ENCODE measurements around the gene KCNMA1.

DNA sequence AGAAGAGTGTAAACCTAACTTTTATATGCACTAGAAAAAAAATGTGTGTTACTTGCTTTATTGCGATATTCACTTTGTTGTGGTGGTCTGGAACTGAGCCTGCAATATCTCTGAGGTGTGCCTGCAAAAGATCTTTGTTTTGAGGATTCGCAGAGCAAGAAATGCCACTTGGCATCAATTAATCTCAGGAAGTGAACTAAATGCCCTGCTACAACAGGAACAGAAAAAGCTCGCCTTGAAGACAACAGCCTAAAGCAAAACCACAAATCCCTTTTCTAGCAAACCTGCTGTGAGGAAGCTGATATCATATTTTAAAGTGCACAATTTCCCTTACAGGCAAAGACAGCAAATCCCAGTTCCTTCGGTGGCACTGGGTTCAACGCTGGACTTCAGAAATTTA, 675.8 kb downstream of the KCNMA1 start:
- TF ChIP-seq, protein P1, sequence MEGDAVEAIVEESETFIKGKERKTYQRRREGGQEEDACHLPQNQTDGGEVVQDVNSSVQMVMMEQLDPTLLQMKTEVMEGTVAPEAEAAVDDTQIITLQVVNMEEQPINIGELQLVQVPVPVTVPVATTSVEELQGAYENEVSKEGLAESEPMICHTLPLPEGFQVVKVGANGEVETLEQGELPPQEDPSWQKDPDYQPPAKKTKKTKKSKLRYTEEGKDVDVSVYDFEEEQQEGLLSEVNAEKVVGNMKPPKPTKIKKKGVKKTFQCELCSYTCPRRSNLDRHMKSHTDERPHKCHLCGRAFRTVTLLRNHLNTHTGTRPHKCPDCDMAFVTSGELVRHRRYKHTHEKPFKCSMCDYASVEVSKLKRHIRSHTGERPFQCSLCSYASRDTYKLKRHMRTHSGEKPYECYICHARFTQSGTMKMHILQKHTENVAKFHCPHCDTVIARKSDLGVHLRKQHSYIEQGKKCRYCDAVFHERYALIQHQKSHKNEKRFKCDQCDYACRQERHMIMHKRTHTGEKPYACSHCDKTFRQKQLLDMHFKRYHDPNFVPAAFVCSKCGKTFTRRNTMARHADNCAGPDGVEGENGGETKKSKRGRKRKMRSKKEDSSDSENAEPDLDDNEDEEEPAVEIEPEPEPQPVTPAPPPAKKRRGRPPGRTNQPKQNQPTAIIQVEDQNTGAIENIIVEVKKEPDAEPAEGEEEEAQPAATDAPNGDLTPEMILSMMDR (IDR thresholded peaks at IDR 0.05): no peak
- TF ChIP-seq EZH2 (IDR thresholded peaks at IDR 0.05; ENCODE audit: borderline replicate concordance, insufficient read depth, low read depth, low read length, poor library complexity, severe bottlenecking): no peak

All from B cell (primary cell).